Type B pancreatic cell (in vitro differentiated cells): ENCODE measurements around the gene CILP2. TPM values are rescaled to one million over a fixed set of nuclear protein-coding genes. Genes with fewer than 3 reads are reported as not detected.

Source experiments
- DNase-seq: peaks from one replicate; pipeline ENCODE4 v3.0.0; 2021; ENCODE audit warnings: mixed read lengths; ENCODE audit not compliant: unreplicated experiment; ENCODE audit errors: extremely low spot score
- H3K27ac Mint-ChIP-seq: 2 replicates; pipeline ENCODE4 v1.8.0; 2021; ENCODE audit warnings: mild to moderate bottlenecking, mixed read lengths
- H3K27me3 Mint-ChIP-seq: 2 replicates; pipeline ENCODE4 v1.8.0; 2021; ENCODE audit warnings: mixed read lengths
- H3K36me3 Mint-ChIP-seq: 2 replicates; pipeline ENCODE4 v1.8.0; 2021; ENCODE audit warnings: mixed read lengths
- H3K4me1 Mint-ChIP-seq: one replicate; pipeline ENCODE4 v1.8.0; 2021; ENCODE audit warnings: mixed read lengths; ENCODE audit not compliant: unreplicated experiment
- H3K4me3 Mint-ChIP-seq: 2 replicates; pipeline ENCODE4 v1.8.0; 2021; ENCODE audit warnings: mild to moderate bottlenecking, mixed read lengths
- H3K9me3 Mint-ChIP-seq: 2 replicates; pipeline ENCODE4 v1.8.0; 2021; ENCODE audit warnings: mixed read lengths
- CTCF ChIP-seq: fragments of 200-600 bp; sonication (generic); conservative IDR thresholded peaks from 2 replicates; pipeline ENCODE4 v1.5.0; 2021; ENCODE audit warnings: antibody characterized with exemption, mild to moderate bottlenecking
- total RNA-seq: library from RNA; stranded (reverse); gene quantifications from 2 replicates; pipeline ENCODE4 v1.2.1, GENCODE V29; 2021; ENCODE audit warnings: low replicate concordance

CILP2 gene
- total RNA-seq, 1 donor from 2014 or later, result 3.2 TPM

GRCh38 chr19:19581391-19581790, 43.3 kb downstream of the CILP2 start:
- Mint-ChIP-seq H3K9me3 (no peaks in the 10 kb centered on the region), H3K36me3 (no peaks in the 10 kb centered on the region), H3K27me3 (no peaks in the 10 kb centered on the region), H3K4me1 (no peaks in the 10 kb centered on the region), H3K27ac (no peak overlapping the region), H3K4me3 (no peak overlapping the region)
- no peak for TF ChIP-seq CTCF
- DNase-seq, result no peak

GRCh38 chr19:19582471-19582870, 44.4 kb downstream of the CILP2 start:
- H3K4me1 Mint-ChIP-seq, result no peaks in the 10 kb centered on the region
- no peaks in the 10 kb centered on the region for H3K27me3 Mint-ChIP-seq
- H3K9me3 Mint-ChIP-seq, result no peaks in the 10 kb centered on the region
- DNase-seq, result no peak
- TF ChIP-seq CTCF, result no peak
- no peak overlapping the region for H3K27ac Mint-ChIP-seq
- no peak overlapping the region for H3K4me3 Mint-ChIP-seq
- no peaks in the 10 kb centered on the region for H3K36me3 Mint-ChIP-seq

- DNase-seq, result no peak
- Mint-ChIP-seq H3K4me3 (no peak overlapping the region), H3K27ac (no peak overlapping the region), H3K27me3 (no peaks in the 10 kb centered on the region), H3K9me3 (no peaks in the 10 kb centered on the region), H3K36me3 (no peaks in the 10 kb centered on the region), H3K4me1 (no peaks in the 10 kb centered on the region)
- no peak for TF ChIP-seq CTCF
Measured at GRCh38 chr19:19584356-19584755, 46.3 kb downstream of the CILP2 start.

GRCh38 chr19:19587771-19588170, 49.7 kb downstream of the CILP2 start:
- H3K9me3 Mint-ChIP-seq, result no peaks in the 10 kb centered on the region

GRCh38 chr19:19588546-19588945, 50.5 kb downstream of the CILP2 start:
- Mint-ChIP-seq H3K9me3 (no peaks in the 10 kb centered on the region), H3K36me3 (no peaks in the 10 kb centered on the region), H3K4me3 (no peak overlapping the region), H3K27ac (no peak overlapping the region), H3K27me3 (no peaks in the 10 kb centered on the region), H3K4me1 (peaks cover 6% of the 10 kb centered on the region)
- TF ChIP-seq CTCF, result no peak
- no peak for DNase-seq

More at GRCh38 chr19:19587771-19588170, 49.7 kb downstream of the CILP2 start:
- H3K27ac Mint-ChIP-seq, result no peak overlapping the region
- TF ChIP-seq CTCF, result no peak
- no peak for DNase-seq
- no peak overlapping the region for H3K4me3 Mint-ChIP-seq
- no peaks in the 10 kb centered on the region for H3K36me3 Mint-ChIP-seq
- H3K27me3 Mint-ChIP-seq, result no peaks in the 10 kb centered on the region
- H3K4me1 Mint-ChIP-seq, result peaks cover 6% of the 10 kb centered on the region
